Type B pancreatic cell (in vitro differentiated cells): Measurements from ENCODE around the gene PLCB2. TPM values are rescaled to one million over a fixed set of nuclear protein-coding genes. Genes with fewer than 3 reads are reported as not detected.
A peak's percentile ranks its signal among the peaks of the same experiment; 100 is the strongest.

Experiments used
- DNase-seq: peaks from one replicate; pipeline ENCODE4 v3.0.0; 2021; ENCODE audit warnings: mixed read lengths; ENCODE audit not compliant: unreplicated experiment; ENCODE audit errors: extremely low spot score
- H3K27ac Mint-ChIP-seq: 2 replicates; pipeline ENCODE4 v1.8.0; 2021; ENCODE audit warnings: mild to moderate bottlenecking, mixed read lengths
- H3K27me3 Mint-ChIP-seq: 2 replicates; pipeline ENCODE4 v1.8.0; 2021; ENCODE audit warnings: mixed read lengths
- H3K36me3 Mint-ChIP-seq: 2 replicates; pipeline ENCODE4 v1.8.0; 2021; ENCODE audit warnings: mixed read lengths
- H3K4me1 Mint-ChIP-seq: one replicate; pipeline ENCODE4 v1.8.0; 2021; ENCODE audit warnings: mixed read lengths; ENCODE audit not compliant: unreplicated experiment
- H3K4me3 Mint-ChIP-seq: 2 replicates; pipeline ENCODE4 v1.8.0; 2021; ENCODE audit warnings: mild to moderate bottlenecking, mixed read lengths
- H3K9me3 Mint-ChIP-seq: 2 replicates; pipeline ENCODE4 v1.8.0; 2021; ENCODE audit warnings: mixed read lengths
- total RNA-seq: library from RNA; stranded (reverse); gene quantifications from 2 replicates; pipeline ENCODE4 v1.2.1, GENCODE V29; 2021; ENCODE audit warnings: low replicate concordance
- TF ChIP-seq, protein P1 (sequence below): fragments of 200-600 bp; sonication (generic); conservative IDR thresholded peaks from 2 replicates; pipeline ENCODE4 v1.5.0; 2021; ENCODE audit warnings: antibody characterized with exemption, mild to moderate bottlenecking

The PLCB2 gene
- total RNA-seq, 1 donor from 2014 or later = 5.8 TPM

- Mint-ChIP-seq H3K4me3 (peak overlapping the region; percentile 89), H3K9me3 (no peaks in the 10 kb centered on the region), H3K36me3 (peaks cover 3% of the 10 kb centered on the region), H3K27me3 (peaks cover 18% of the 10 kb centered on the region), H3K27ac (no peak overlapping the region), H3K4me1 (peaks cover 51% of the 10 kb centered on the region)
- no peak for DNase-seq
- TF ChIP-seq, protein P1, sequence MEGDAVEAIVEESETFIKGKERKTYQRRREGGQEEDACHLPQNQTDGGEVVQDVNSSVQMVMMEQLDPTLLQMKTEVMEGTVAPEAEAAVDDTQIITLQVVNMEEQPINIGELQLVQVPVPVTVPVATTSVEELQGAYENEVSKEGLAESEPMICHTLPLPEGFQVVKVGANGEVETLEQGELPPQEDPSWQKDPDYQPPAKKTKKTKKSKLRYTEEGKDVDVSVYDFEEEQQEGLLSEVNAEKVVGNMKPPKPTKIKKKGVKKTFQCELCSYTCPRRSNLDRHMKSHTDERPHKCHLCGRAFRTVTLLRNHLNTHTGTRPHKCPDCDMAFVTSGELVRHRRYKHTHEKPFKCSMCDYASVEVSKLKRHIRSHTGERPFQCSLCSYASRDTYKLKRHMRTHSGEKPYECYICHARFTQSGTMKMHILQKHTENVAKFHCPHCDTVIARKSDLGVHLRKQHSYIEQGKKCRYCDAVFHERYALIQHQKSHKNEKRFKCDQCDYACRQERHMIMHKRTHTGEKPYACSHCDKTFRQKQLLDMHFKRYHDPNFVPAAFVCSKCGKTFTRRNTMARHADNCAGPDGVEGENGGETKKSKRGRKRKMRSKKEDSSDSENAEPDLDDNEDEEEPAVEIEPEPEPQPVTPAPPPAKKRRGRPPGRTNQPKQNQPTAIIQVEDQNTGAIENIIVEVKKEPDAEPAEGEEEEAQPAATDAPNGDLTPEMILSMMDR = no peak
These were observed 18.0 kb upstream of the PLCB2 start for GRCh38 chr15:40325700-40326099.

GRCh38 chr15:40325188-40325587 is 17.5 kb upstream of the PLCB2 start:
- Mint-ChIP-seq H3K27ac (no peak overlapping the region), H3K36me3 (peaks cover 3% of the 10 kb centered on the region)

GRCh38 chr15:40323953-40324937 is 16.5 kb upstream of the PLCB2 start:
- peaks cover 3% of the 10 kb centered on the region for H3K36me3 Mint-ChIP-seq
- H3K27me3 Mint-ChIP-seq = peaks cover 23% of the 10 kb centered on the region
- no peaks in the 10 kb centered on the region for H3K9me3 Mint-ChIP-seq
- peaks cover 46% of the 10 kb centered on the region for H3K4me1 Mint-ChIP-seq
- H3K27ac Mint-ChIP-seq = no peak overlapping the region
- H3K4me3 Mint-ChIP-seq = peak overlapping the region; percentile 89
- TF ChIP-seq, protein P1 = no peak
- DNase-seq = peak; percentile 68

More at GRCh38 chr15:40325188-40325587, 17.5 kb upstream of the PLCB2 start:
- peaks cover 18% of the 10 kb centered on the region for H3K27me3 Mint-ChIP-seq
- peak overlapping the region; percentile 89 for H3K4me3 Mint-ChIP-seq
- DNase-seq = no peak
- H3K4me1 Mint-ChIP-seq = peaks cover 51% of the 10 kb centered on the region
- TF ChIP-seq, protein P1 = no peak
- H3K9me3 Mint-ChIP-seq = no peaks in the 10 kb centered on the region

- peaks cover 3% of the 10 kb centered on the region for H3K36me3 Mint-ChIP-seq
- H3K27ac Mint-ChIP-seq = no peak within 1 kb of the TSS
- peak within 1 kb of the TSS; percentile 89 for H3K4me3 Mint-ChIP-seq
- peaks cover 38% of the 10 kb centered on the region for H3K4me1 Mint-ChIP-seq
- DNase-seq = peak; percentile 94
- TF ChIP-seq, protein P1 = peak; percentile 81
- H3K27me3 Mint-ChIP-seq = peaks cover 23% of the 10 kb centered on the region
- no peaks in the 10 kb centered on the region for H3K9me3 Mint-ChIP-seq
These were observed 15.7 kb upstream of the PLCB2 start, which contains the start of gene INAFM2 for GRCh38 chr15:40323239-40323952. TSS of gene INAFM2 (plus strand) at chr15:40323692. CDS start at chr15:40324056, 364 bp downstream.

DNA sequence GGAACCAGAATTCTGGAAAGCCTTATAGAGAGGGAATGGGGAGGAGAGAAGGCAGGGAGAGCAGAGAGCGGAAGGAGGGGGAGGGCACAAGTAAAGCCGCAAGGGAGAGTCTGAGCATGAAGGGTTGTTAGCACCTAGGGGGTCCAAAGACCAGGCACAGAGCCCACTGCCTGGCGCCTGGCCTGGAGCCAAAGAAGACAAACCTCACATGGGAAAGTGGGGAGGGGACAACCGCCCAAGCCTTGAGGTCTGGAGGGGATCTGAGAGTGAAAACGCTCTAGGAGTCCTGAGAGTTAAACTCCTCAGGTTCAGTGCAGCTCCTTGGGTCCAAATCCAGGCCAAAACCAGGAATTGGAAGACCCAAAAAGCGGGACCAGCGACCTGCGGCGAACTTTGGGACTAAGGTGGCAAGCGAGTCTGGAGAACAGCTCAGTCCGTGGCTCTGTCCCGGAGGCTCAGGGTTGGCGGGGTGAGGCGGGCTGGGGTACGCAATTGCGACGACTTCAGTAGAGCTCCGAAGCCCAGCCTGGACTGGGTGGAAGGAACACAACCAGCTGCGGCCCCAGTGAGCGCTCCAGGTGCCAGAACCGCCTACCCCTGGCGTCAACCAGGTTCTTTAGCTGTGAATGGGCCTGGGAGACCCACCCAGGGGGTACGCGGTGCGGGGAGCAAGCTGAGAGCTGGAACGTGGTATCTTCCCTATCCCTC is 14.9 kb upstream of the PLCB2 start:
- H3K27ac Mint-ChIP-seq = no peak overlapping the region
- peaks cover 23% of the 10 kb centered on the region for H3K27me3 Mint-ChIP-seq
- H3K4me3 Mint-ChIP-seq = peak overlapping the region; percentile 87
- peaks cover 31% of the 10 kb centered on the region for H3K4me1 Mint-ChIP-seq
- no peak for DNase-seq
- H3K9me3 Mint-ChIP-seq = no peaks in the 10 kb centered on the region
- TF ChIP-seq, protein P1 = no peak
- H3K36me3 Mint-ChIP-seq = peaks cover 3% of the 10 kb centered on the region
